ENCODE data around the gene GGN.
"Not testable (repeated sequence)": the region's sequence is repeated elsewhere in the genome, so short reads cannot be mapped to it uniquely, and the experiment has no call there.

DNA sequence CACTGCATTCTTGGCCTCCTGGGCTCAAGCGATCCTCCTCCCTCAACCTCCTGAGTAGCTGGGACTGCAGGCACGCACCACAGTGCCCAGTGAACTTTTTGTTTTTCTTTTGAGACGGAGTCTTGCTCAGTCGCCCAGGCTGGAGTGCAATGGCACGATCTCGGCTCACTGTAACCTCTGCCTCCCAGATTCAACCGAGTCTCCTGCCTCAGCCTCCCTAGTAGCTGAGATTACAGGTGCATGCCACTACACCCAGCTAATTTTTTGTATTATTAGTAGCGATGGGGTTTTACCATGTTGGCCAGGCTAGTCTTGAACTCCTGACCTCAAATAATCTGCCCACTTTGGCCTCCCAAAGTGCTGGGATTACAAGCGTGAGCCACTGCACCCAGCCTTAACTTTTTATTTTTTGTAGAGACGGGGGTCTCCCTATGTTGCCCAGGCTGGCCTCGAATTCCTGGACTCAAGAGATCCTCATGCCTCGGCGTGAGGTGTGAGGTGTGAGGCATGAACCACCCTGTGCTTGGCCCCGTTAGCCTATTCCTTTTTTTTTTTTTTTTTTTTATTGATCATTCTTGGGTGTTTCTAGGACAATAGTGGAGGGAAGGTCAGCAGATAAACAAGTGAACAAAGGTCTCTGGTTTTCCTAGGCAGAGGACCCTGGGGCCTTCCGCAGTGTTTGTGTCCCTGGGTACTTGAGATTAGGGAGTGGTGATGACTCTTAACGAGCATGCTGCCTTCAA, 24.7 kb downstream of the GGN start:
- TF ChIP-seq, protein P1, sequence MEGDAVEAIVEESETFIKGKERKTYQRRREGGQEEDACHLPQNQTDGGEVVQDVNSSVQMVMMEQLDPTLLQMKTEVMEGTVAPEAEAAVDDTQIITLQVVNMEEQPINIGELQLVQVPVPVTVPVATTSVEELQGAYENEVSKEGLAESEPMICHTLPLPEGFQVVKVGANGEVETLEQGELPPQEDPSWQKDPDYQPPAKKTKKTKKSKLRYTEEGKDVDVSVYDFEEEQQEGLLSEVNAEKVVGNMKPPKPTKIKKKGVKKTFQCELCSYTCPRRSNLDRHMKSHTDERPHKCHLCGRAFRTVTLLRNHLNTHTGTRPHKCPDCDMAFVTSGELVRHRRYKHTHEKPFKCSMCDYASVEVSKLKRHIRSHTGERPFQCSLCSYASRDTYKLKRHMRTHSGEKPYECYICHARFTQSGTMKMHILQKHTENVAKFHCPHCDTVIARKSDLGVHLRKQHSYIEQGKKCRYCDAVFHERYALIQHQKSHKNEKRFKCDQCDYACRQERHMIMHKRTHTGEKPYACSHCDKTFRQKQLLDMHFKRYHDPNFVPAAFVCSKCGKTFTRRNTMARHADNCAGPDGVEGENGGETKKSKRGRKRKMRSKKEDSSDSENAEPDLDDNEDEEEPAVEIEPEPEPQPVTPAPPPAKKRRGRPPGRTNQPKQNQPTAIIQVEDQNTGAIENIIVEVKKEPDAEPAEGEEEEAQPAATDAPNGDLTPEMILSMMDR (IDR thresholded peaks at IDR 0.05 in 4 of 5, conservative IDR thresholded peaks at IDR 0.05 in 1 of 5) = not testable (repeated sequence)
- TF ChIP-seq POLR2A (IDR thresholded peaks at IDR 0.05) = not testable (repeated sequence)

Measured in gastrocnemius medialis (tissue), 4 donors.